GM18507 (cell line): ENCODE results near the gene CAT.

Experiments used
- DNase-seq: peaks from one replicate; pipeline ENCODE4 v3.0.0; 2011; ENCODE audit warnings: low read depth; ENCODE audit not compliant: insufficient read length; ENCODE audit errors: extremely low spot score
- FAIRE-seq: peaks from 2 replicates; lab custom pipeline; 2011; peaks lifted over from hg19 to GRCh38; lab: Jason Lieb, UNC

The CAT gene

DNA sequence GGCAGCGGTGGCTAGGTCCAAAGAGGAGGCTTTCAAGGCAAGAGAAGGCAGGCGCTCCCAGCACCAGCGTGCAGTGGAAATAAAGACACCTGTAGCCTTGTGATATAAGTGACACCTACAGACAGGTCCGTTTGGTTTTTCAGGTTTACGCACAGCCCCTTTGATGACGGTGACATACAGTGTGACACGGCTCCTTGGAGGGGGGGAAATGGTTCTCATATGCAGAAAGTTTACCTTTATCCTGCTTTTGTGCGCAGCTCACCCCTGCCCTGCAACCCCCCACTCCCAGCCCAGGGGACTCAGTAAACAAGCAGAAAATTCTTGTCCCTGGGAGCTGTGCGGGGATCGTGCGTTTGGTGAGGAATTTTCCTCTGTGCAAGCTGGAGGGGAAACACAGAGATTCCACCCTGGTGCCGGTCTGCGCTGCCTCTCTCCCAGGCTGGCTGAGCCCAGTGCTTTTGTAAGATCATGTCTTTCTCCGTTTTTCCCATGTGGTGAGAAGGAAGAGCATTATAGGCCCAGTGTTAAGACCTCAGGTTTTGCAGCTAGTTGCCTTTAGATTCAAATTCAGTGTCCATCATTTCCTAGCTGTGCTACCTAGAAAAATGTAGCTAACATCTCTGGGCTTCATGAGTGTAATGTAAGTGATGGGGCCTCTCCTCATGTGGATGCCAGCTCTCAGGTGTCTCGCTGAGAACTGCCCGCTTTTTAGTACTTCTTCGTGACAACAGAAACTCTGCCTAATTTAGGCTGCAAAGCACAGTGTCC, 75.1 kb downstream of the CAT start, which contains the start of gene ELF5:
Gene ELF5 (minus strand): TSS at position 113 of the 768 bp plus-strand sequence. CDS start 8,045 bp downstream, outside the sequence.
- DNase-seq, result no peak
- FAIRE-seq, result no peak

DNA sequence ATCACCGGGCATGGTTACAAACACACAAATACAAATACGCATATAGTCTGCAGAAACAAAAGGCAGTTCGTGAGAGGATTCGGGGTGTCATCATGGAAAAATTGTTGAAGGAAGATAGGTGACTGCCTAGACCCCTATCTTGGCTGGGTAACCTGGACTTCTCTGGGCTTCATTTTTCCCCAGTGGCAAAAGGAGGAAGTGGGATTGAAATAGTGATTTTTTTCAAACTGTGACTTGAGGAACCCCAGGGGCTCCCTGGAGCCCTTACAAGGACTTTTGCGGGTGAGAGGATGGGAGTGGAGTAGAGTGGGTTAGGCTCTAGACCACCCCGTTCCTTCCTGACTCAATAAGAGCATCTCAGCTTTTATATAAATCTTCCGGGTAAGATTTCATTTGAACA, 75.9 kb downstream of the CAT start:
- DNase-seq (no peak), FAIRE-seq (no peak)

DNA sequence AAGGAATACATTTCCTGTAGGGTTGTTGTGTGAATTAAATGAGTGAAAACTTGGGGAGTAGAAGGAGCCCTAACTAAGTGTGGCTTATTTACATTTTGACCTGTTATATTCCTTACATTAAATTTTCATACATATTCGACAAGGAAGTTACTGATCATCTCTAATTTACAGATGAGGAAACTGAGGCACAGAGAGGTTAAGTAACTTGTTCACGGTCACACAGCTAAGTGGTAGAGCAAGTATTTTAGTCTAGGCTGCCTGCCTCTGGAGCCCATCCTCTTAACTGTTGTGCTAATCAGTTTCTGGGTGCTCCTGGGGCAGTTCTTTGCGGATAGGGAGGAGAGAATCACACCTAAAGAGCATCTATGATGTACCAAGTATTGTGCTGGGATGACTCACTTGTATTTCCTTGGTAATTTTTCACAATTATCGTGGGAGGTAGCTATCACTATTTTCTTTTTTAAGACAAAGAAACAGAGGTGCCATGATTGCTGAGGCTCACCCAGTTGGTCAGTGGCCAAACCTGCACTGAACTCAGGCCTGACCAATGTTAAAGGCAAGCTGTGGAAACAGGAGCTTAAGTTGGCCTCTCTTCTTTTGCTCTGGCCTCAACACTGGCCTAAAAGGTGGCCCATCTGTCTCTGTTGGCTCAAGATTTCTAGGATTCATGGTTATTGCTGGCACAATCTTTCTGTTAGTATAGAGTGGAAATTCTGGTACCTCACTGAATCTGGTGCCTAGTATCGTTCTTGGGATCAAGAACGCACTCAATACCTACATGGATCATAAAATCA, 77.7 kb downstream of the CAT start:
- no peak for FAIRE-seq

DNA sequence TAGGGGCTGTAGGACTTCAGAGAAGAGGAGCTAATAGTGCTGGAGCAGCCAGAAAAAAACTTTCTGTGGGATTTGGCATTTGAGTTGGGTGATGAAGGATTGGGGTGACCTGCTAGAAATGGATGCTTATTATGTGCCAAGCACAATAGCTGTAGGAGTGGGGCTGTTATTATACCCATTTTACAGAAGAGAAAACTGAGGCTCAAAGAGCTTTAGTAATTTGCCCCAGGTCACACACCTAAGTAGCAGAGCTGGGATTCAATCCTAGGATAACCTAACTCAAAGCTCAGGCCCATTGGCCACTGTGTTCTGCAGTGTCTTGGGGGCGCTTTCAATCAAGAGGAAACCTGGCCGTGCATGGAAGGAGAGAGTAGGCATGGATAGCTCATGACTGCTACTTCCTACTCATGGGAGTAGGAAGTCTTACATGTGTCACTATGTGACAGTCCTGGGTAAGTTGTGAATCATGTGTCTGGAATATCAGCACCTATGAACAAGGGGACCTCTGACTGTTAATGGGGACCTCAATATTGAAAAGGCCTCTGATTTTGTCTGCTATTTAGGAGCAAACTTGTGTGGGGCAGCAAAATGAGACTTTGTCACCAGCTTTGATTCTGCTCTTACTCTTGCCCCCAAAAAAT, 81.0 kb downstream of the CAT start:
- no peak for FAIRE-seq

More for the DNA sequence above, 77.7 kb downstream of the CAT start:
- no peak for DNase-seq

DNA sequence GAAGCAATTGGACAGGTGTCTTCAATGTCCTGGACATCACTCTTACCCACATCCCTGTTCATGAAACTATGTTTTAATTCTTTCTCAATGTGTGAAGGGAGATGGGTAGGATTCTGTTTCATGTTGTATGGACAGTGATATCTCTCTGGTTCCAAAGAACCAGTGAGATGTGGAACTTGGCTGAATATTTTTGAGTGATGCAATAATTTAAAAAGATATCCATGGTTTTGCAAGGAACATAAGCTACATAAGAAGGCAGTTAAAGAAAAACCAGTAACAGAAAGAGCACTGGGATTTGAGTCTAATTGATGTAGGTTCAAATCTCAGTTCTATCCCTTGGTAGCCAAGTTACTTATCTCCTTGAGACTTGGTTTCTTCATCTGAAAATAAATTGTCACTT, 82.5 kb downstream of the CAT start:
- FAIRE-seq, result no peak
- DNase-seq, result no peak

More for the DNA sequence above, 81.0 kb downstream of the CAT start:
- no peak for DNase-seq
